Stomach smooth muscle (tissue), 2 donors: ENCODE results near the gene POLQ.
A peak's percentile ranks its signal among the peaks of the same experiment; 100 is the strongest.
"Not testable (repeated sequence)": the region's sequence is repeated elsewhere in the genome, so short reads cannot be mapped to it uniquely, and the experiment has no call there.

Source experiments
- H3K27ac ChIP-seq: one replicate; pipeline ENCODE4 v1.7.0; 2013; ENCODE audit warnings: mild to moderate bottlenecking, low read length, inconsistent platforms
- H3K27me3 ChIP-seq, 2 donors: one replicate each; pipeline ENCODE4 v1.7.0; 2013; ENCODE audit warnings: low read length in 2 of 2; ENCODE audit not compliant: insufficient read depth in 2 of 2, control insufficient read depth in 1 of 2
- H3K36me3 ChIP-seq, 2 donors: one replicate each; pipeline ENCODE4 v1.7.0; 2013; ENCODE audit warnings: low read length in 2 of 2; ENCODE audit not compliant: control insufficient read depth in 2 of 2, insufficient read depth in 2 of 2
- H3K4me1 ChIP-seq: one replicate; pipeline ENCODE4 v1.7.0; 2013; ENCODE audit warnings: low read length; ENCODE audit not compliant: control insufficient read depth, insufficient read depth
- H3K4me3 ChIP-seq, 2 donors: one replicate each; pipeline ENCODE4 v1.7.0; 2013; ENCODE audit warnings: low read length in 2 of 2
- H3K9ac ChIP-seq, 2 donors: one replicate each; pipeline ENCODE4 v1.7.0; 2013; ENCODE audit warnings: low read length in 2 of 2, mild to moderate bottlenecking in 1 of 2
- H3K9me3 ChIP-seq, 2 donors: one replicate each; pipeline ENCODE4 v1.7.0; 2013; ENCODE audit warnings: low read length in 2 of 2; ENCODE audit not compliant: control insufficient read depth in 2 of 2
- donor health status: healthy.
- donor health status: Pancreatic carcinoma.

POLQ gene

GRCh38 chr3:121545574-121546455 lies at the start of gene POLQ:
POLQ (minus strand) TSS chr3:121545988; CDS start chr3:121545877, 111 bp downstream.
- Histone ChIP-seq H3K4me1 (peaks cover 7% of the 10 kb centered on the region), H3K27ac (peak within 1 kb of the TSS; percentile 32), H3K9ac (peak within 1 kb of the TSS; percentile 54 to 83), H3K36me3 (no peaks in the 10 kb centered on the region), H3K9me3 (no peaks in the 10 kb centered on the region), H3K4me3 (peak within 1 kb of the TSS; percentile 69 to 83), H3K27me3 (no peaks in the 10 kb centered on the region)

DNA sequence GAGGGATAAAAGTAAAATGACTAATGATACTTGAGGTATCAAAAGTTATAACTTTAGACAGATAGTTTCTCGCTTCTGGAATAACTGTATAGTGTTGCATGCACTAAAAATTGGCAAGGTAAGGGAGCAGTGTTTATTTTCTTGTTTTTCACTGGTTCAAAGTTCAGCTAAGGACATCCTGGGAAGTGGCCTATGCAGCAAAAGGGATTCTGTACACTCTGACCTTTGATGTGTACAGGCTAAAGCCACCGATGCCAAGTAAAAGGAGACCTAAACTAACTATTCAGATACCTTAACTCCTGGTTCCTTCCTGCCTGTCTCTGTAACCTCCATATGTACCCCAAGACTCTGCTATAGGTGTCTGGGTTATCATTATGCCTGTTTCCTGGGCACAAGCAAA lies 49.1 kb upstream of the POLQ start:
- H3K27me3 ChIP-seq = no peaks in the 10 kb centered on the region
- H3K9me3 ChIP-seq = no peaks in the 10 kb centered on the region
- no peak overlapping the region for H3K4me3 ChIP-seq
- no peaks in the 10 kb centered on the region for H3K36me3 ChIP-seq
- H3K4me1 ChIP-seq = peaks cover 5% of the 10 kb centered on the region
- H3K9ac ChIP-seq = no peak overlapping the region
- H3K27ac ChIP-seq = no peak overlapping the region

GRCh38 chr3:121593806-121594205 lies 48.0 kb upstream of the POLQ start:
- H3K27me3 ChIP-seq, H3K4me3 ChIP-seq, H3K9ac ChIP-seq, H3K27ac ChIP-seq, H3K9me3 ChIP-seq, H3K4me1 ChIP-seq, H3K36me3 ChIP-seq: not testable (repeated sequence)

GRCh38 chr3:121592856-121593702 lies 47.3 kb upstream of the POLQ start, which contains the start of gene FBXO40:
FBXO40 (plus strand) TSS chr3:121593379; CDS start chr3:121620576, 27,197 bp downstream.
- H3K36me3 ChIP-seq = no peaks in the 10 kb centered on the region
- H3K9me3 ChIP-seq = no peaks in the 10 kb centered on the region
- peaks cover 5% of the 10 kb centered on the region for H3K4me1 ChIP-seq
- H3K4me3 ChIP-seq = peak within 1 kb of the TSS; percentile 4 to 40
- H3K27ac ChIP-seq = peak within 1 kb of the TSS; percentile 18
- H3K27me3 ChIP-seq = no peaks in the 10 kb centered on the region
- H3K9ac ChIP-seq = peak within 1 kb of the TSS in 1 of 2 donors; percentile 36

DNA sequence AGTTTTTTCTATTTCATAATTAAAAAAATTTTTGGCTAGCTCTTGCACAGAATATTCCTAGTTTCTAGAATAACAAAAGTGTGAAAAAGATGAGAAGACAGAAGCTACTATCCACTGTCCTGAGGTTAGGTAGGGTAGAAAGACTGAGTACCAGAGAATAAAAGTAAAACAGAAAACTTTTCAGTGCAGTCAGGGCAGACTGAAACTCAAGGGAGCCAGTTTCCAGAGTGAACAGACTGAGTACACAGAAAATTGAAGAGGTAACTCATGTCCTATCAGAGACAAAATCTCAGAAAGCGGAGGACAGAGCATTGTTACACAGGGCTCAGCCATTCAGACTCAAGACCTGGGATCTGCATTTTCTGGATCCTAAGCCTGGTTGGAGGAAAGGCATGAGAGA lies 38.6 kb upstream of the POLQ start:
- Histone ChIP-seq H3K9me3 (no peaks in the 10 kb centered on the region), H3K27me3 (peaks cover 0 to 2% of the 10 kb centered on the region in 2 donors), H3K36me3 (no peaks in the 10 kb centered on the region), H3K4me3 (no peak overlapping the region), H3K4me1 (no peaks in the 10 kb centered on the region), H3K9ac (no peak overlapping the region), H3K27ac (no peak overlapping the region)

DNA sequence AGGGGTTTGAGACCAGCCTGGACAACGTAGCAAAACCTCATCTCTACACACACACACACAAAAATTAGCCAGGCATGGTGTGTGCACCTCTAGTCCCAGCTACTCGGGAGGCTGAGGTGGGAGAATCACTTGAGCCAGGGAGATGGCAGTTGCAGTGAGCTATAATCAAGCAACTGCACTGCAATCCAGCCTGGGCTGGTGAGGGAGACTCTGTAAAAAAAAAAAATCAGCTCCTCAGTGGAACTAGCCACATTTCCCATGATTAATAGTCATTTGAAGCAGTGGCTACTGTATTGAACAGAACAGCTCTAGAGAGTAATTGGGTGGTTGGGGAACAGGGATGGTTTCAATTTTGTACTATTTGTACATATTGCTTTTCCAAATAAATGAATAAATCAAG lies 35.9 kb upstream of the POLQ start:
- no peaks in the 10 kb centered on the region for H3K4me1 ChIP-seq
- H3K27ac ChIP-seq = no peak overlapping the region
- H3K9ac ChIP-seq = no peak overlapping the region
- no peak overlapping the region for H3K4me3 ChIP-seq
- no peaks in the 10 kb centered on the region for H3K9me3 ChIP-seq
- H3K27me3 ChIP-seq = peaks cover 0 to 2% of the 10 kb centered on the region in 2 donors
- no peaks in the 10 kb centered on the region for H3K36me3 ChIP-seq

DNA sequence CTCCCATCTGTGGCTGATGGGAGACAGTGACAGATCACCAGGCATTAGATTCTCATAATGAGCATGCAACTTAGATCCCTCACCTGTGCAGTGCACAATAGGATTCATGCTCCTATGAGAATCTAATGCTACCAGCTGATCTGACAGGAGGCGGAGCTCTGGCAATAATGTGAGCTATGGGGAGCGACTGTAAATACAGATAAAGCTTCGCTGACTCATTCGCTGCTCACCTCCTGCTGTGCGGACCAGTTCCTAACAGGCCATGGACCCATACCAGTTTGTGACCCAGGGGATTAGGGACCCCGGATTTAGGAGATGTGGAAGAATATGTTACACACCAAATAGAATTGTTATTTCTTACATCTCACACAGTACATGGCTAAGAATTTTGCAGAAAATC lies 28.7 kb upstream of the POLQ start:
- no peaks in the 10 kb centered on the region for H3K4me1 ChIP-seq
- H3K36me3 ChIP-seq = no peaks in the 10 kb centered on the region
- H3K9me3 ChIP-seq = no peaks in the 10 kb centered on the region
- H3K9ac ChIP-seq = no peak overlapping the region
- no peak overlapping the region for H3K27ac ChIP-seq
- no peak overlapping the region for H3K4me3 ChIP-seq
- no peaks in the 10 kb centered on the region for H3K27me3 ChIP-seq

- Histone ChIP-seq H3K9me3 (no peaks in the 10 kb centered on the region), H3K4me3 (no peak within 1 kb of the TSS), H3K27me3 (no peaks in the 10 kb centered on the region), H3K9ac (no peak within 1 kb of the TSS), H3K36me3 (no peaks in the 10 kb centered on the region), H3K27ac (no peak within 1 kb of the TSS), H3K4me1 (no peaks in the 10 kb centered on the region)
Measured at GRCh38 chr3:121567649-121568048, 21.9 kb upstream of the POLQ start, which contains the start of gene ARGFX. ARGFX (plus strand) TSS chr3:121567949; CDS start chr3:121570714, 2,765 bp downstream.

DNA sequence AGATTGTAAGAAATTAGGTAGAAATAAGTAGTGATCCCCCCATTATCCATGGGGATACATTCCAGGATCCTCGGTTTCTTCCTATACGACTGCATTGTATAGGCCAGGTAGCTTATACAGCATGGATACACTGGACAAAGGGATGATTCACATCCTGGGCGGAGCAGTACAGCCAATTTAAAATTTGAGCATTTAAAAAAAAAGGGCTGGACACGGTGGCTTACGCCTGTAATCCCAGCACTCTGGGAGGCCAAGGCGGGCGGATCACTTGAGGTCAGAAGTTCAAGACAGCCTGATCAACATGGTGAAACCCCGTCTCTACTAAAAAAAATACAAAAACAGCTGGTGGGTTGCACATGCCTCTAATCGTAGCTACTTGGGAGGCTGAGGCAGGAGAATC lies 21.0 kb upstream of the POLQ start:
- H3K4me1 ChIP-seq = no peaks in the 10 kb centered on the region
- H3K27ac ChIP-seq = no peak overlapping the region
- H3K27me3 ChIP-seq = no peaks in the 10 kb centered on the region
- H3K4me3 ChIP-seq = no peak overlapping the region
- H3K36me3 ChIP-seq = no peaks in the 10 kb centered on the region
- no peaks in the 10 kb centered on the region for H3K9me3 ChIP-seq
- H3K9ac ChIP-seq = no peak overlapping the region

DNA sequence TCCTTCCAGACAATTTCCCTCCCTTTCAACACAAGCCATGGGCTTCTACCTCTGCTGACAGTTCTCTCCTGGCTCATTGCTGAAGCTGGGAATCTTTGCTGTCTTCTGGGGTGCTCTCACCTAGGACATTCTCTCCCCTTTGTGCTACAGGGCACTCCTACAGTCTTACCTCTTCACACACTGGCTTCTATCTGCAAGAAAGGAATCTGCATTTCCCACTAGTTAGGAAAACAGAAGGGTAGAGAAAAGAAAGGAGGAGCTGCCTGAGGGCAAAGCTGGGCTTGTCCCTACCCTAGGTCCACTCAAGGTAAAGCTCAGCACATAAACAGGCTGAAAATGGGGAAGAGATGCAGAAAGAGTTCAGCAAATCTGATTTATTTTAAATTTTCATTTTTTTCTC lies 16.4 kb upstream of the POLQ start:
- H3K4me3 ChIP-seq = no peak overlapping the region
- H3K27ac ChIP-seq = no peak overlapping the region
- no peaks in the 10 kb centered on the region for H3K4me1 ChIP-seq
- no peaks in the 10 kb centered on the region for H3K27me3 ChIP-seq
- no peaks in the 10 kb centered on the region for H3K9me3 ChIP-seq
- H3K36me3 ChIP-seq = no peaks in the 10 kb centered on the region
- H3K9ac ChIP-seq = no peak overlapping the region
